GM21423 (cell line): ENCODE results near the gene GSTA2.
"Not testable (repeated sequence)": the region's sequence is repeated elsewhere in the genome, so short reads cannot be mapped to it uniquely, and the experiment has no call there.

Source experiments
- ATAC-seq: cut with Tn5 transposase; IDR thresholded peaks from one replicate; pipeline ENCODE4 v1.9.1; 2021; ENCODE audit warnings: mild to moderate bottlenecking, moderate library complexity; ENCODE audit not compliant: unreplicated experiment

Gene GSTA2

GRCh38 chr6:52726741-52727535 is 36.3 kb downstream of the GSTA2 start:
- ATAC-seq = no peak

GRCh38 chr6:52726193-52726542 is 37.1 kb downstream of the GSTA2 start:
- ATAC-seq = no peak

GRCh38 chr6:52725535-52726192 is 37.6 kb downstream of the GSTA2 start:
- no peak for ATAC-seq

- no peak for ATAC-seq
Observed at GRCh38 chr6:52725143-52725534, 38.1 kb downstream of the GSTA2 start.

DNA sequence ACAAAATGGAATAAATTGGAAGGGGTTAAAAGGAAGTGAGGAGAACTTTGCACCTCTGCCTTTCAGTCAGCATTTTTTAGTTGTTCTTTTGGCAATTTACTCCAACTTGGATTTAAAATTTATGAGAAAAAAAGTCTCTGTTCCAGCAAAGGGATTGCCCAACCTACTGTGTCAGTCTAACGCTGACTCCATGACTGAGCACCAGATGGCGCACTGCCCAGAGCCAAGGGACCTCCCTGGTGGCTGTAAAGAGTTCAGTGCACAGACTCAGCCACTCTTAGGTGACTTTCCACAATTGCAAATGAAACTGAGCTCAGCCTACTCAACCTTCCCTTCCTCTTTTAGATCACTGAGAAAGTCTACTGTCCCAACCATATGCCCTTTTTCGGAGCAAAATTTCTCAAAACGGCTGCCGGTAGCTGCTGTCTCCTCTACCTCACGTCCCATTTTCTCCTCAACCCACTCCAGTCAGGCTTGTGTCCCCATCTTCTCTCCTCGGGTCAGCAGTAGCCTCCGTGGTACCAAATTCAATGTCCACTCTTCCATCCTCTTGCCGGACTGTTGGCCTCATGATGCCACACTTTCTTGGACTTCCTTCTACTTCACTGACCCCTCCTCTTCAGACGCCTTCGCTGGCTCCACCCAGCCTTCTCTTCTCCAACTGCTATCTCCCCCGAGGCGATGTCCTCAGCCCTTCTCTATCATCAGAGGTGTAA is 38.7 kb downstream of the GSTA2 start:
- ATAC-seq = peak; percentile 98

- no peak for ATAC-seq
Observed at GRCh38 chr6:52724042-52724405, 39.3 kb downstream of the GSTA2 start.

DNA sequence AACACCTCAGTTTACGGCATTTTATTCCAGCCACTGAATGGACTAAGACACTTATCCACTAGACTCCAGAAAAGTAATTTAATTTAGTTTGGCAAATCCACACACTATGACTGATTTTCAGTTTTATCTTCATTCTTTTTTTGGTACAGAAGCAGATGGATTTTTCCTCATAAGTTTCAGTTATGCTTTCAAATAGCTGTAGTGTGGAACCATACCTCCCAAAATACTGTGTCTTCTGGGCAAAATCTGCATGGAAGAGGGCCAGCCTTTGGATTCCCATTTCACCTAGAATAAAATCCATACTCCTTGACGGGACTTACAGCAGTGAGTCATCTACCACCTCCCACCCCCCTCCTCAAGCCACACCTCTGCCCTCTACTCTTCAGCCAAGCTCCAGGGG is 43.0 kb downstream of the GSTA2 start:
- ATAC-seq = no peak

GRCh38 chr6:52718550-52718949 is 44.7 kb downstream of the GSTA2 start:
- ATAC-seq = no peak

- not testable (repeated sequence) for ATAC-seq
Observed at GRCh38 chr6:52714761-52715160, 48.5 kb downstream of the GSTA2 start.

- ATAC-seq = no peak
Observed at GRCh38 chr6:52712136-52712535, 51.1 kb downstream of the GSTA2 start.

- ATAC-seq = no peak
Observed at GRCh38 chr6:52707963-52708680, 55.2 kb downstream of the GSTA2 start.

DNA sequence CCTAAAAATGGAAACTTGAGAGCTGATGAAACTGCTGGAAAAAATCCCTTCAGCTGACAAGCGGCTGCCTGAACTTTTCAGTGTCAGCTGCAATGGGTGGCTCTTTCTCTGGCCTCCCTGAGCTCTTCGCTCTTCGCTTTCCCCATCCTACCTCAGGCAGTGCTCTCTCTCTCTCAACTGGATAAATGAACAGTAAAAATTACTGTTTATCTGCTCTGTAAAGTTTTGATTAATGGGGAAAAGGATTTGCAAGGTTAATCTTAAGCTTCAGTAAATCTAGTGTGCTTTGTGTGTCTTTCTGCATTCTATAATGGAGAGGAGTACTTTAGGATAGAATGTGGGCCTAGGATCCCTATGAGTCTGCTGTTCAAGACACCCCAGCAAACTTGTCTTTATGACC is 57.3 kb downstream of the GSTA2 start:
- ATAC-seq = no peak

DNA sequence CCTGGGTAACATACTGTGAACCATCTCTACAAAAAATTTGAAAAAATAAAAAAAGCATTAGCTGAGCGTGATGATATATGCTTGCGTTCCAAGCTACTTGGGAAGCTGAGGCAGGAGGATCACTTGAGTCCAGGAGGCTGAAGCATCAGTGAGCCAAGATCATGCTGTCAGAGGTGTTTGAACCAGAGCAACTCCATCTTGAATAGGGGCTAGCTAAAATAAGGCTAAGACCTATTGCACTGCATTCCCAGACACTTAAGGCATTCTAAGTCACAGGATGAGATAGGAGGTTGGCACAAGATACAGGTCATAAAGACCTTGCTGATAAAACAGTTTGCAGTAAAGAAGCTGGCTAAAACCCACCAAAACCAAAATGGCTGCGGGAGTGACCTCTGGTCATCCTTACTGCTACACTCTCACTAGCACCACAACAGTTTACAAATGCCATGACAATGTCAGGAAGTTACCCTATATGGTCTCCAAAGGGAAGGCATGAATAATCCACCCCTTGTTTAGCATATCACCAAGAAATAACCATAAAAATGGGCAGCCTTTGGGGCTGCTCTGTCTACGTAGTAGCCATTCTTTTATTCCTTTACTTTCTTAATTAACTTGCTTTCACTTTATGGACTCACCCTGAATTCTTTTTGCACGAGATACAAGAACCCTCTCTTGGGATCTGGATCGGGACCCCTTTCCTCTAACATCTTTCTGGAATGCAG is 58.3 kb downstream of the GSTA2 start:
- ATAC-seq = not testable (repeated sequence)

DNA sequence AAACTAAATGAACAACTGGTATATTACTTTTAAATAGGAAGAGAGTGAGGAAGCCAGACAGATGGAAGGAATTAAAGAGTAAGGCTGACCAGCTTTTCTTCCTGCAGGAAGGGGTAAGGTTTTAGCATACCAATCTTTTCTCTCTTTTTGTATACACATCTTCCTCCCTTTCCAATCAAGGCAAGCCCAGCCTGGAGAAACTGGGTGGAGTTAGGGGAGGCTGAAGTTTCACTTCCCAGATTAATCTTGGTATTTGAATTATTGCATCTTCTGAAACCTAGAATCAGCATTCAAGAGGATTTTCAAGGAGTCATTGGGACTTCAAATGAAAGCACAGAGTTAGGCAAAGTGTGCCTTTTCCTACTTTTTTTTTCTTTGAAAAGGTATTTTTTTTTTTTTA is 59.2 kb downstream of the GSTA2 start:
- ATAC-seq = no peak
